Stomach (tissue), 4 donors: ENCODE data around the gene KLHDC7A.

Source experiments
- EP300 ChIP-seq: sonication (generic); formaldehyde crosslinking; IDR thresholded peaks from one replicate; pipeline ENCODE4 v1.6.1; 2017; ENCODE audit warnings: antibody characterized with exemption
- POLR2A ChIP-seq, 4 donors: fragments of 450-650 bp; IDR thresholded peaks; one replicate each; pipeline ENCODE4 v1.6.1; 2016; ENCODE audit warnings: antibody characterized with exemption in 4 of 4, control low read depth in 2 of 4, mild to moderate bottlenecking in 1 of 4, moderate library complexity in 1 of 4
- TF ChIP-seq, protein P1 (sequence below), 7 experiments: fragments of 450-650 bp in 4 of 7; fragments of 200-600 bp in 3 of 7; sonication (generic) in 3 of 7; IDR thresholded peaks; one replicate each; pipeline ENCODE4 v1.5.1; 2016 to 2019; ENCODE audit warnings: antibody characterized with exemption in 7 of 7, control low read depth in 2 of 7, mild to moderate bottlenecking in 1 of 7

DNA sequence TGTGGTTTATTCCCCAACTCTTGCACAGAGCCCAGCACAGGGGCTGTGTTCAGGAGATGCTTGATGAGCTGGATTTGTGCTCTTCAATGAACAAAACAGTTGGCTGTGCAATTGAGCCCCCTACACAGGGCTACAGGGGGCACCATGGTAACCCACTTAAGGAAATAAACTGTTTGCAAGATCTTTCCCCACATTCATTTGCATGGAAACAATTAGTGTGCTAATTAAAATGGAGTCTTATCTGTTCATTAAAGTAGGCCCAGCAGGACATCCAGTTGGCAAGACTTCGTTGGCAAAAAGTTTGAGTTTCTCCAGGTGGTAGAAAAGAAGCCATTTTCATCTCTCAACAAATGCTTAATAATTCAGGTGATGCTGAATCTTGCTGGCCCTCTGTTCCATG, 15.3 kb downstream of the KLHDC7A start:
- TF ChIP-seq POLR2A (IDR thresholded peaks at IDR 0.05) (no peak), EP300 (no peak)
- TF ChIP-seq, protein P1, sequence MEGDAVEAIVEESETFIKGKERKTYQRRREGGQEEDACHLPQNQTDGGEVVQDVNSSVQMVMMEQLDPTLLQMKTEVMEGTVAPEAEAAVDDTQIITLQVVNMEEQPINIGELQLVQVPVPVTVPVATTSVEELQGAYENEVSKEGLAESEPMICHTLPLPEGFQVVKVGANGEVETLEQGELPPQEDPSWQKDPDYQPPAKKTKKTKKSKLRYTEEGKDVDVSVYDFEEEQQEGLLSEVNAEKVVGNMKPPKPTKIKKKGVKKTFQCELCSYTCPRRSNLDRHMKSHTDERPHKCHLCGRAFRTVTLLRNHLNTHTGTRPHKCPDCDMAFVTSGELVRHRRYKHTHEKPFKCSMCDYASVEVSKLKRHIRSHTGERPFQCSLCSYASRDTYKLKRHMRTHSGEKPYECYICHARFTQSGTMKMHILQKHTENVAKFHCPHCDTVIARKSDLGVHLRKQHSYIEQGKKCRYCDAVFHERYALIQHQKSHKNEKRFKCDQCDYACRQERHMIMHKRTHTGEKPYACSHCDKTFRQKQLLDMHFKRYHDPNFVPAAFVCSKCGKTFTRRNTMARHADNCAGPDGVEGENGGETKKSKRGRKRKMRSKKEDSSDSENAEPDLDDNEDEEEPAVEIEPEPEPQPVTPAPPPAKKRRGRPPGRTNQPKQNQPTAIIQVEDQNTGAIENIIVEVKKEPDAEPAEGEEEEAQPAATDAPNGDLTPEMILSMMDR (IDR thresholded peaks at IDR 0.05) = no peak
